ENCODE results near the gene FSTL4.

Gene FSTL4

DNA sequence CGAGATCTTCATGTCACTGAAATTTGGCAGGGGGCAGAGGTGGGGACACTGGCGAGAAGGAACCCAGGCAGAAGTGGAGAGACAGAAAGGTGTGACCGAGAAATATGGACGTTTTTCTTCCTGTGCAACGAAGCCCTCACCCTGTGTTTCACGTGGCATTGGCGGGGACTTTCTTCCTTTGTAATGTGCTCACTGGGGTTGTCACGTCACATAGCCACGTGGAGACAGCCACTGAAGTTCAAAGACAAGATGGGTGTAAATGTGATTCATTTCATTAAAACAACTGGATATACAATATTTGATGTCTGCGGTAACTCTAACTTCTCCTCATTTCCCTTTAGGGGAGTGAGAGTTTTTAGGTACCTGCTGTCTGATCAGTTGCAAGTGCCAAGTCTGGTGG is 225.7 kb downstream of the FSTL4 start:
- DNase-seq (ENCODE audit: extremely low read depth, low read depth) = no peak
- TF ChIP-seq, protein P1, sequence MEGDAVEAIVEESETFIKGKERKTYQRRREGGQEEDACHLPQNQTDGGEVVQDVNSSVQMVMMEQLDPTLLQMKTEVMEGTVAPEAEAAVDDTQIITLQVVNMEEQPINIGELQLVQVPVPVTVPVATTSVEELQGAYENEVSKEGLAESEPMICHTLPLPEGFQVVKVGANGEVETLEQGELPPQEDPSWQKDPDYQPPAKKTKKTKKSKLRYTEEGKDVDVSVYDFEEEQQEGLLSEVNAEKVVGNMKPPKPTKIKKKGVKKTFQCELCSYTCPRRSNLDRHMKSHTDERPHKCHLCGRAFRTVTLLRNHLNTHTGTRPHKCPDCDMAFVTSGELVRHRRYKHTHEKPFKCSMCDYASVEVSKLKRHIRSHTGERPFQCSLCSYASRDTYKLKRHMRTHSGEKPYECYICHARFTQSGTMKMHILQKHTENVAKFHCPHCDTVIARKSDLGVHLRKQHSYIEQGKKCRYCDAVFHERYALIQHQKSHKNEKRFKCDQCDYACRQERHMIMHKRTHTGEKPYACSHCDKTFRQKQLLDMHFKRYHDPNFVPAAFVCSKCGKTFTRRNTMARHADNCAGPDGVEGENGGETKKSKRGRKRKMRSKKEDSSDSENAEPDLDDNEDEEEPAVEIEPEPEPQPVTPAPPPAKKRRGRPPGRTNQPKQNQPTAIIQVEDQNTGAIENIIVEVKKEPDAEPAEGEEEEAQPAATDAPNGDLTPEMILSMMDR (IDR thresholded peaks at IDR 0.05; ENCODE audit: low read depth, low read length) = no peak

DNA sequence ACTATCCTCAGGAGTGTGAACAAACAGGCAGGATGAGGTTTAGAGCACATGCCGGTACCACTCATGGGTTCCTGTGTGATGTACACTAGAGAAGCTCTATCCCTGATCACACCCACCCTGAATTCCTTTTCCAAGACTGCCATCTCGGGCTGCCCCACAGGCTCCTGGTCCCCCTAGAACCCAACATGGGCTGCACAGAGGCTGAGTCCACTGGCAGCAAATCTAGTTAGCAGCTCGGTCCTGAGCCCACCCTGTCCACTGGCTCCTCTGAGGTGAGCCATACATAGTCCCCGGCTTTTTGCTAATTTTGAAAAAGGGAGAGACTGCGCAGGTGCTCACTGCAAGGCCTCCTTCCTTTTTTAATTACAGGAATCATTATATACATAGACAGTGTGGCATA is 227.0 kb downstream of the FSTL4 start:
- TF ChIP-seq, protein P1 (IDR thresholded peaks at IDR 0.05; ENCODE audit: low read depth, low read length) = no peak
- no peak for DNase-seq (ENCODE audit: extremely low read depth, low read depth)

DNA sequence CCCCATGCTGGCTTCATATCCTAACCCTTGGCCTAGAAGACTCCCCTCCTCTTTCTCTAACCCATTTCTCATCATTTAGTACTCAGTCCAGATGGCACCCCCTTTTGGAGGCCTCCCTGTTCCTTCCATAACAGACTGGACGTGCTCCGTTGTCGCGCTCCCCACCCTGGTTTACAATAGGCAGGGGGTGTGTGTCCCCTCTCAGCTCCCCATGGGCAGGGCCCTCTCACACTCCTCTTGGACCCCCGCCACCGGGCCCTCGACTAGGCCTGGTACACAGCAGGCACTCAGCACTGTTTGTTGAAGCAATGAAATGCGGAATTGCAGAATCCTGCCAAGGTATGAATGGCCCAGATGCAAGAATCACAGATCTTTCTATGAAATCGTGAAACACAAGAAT is 227.4 kb downstream of the FSTL4 start:
- TF ChIP-seq, protein P1 (IDR thresholded peaks at IDR 0.05; ENCODE audit: low read depth, low read length) = no peak

DNA sequence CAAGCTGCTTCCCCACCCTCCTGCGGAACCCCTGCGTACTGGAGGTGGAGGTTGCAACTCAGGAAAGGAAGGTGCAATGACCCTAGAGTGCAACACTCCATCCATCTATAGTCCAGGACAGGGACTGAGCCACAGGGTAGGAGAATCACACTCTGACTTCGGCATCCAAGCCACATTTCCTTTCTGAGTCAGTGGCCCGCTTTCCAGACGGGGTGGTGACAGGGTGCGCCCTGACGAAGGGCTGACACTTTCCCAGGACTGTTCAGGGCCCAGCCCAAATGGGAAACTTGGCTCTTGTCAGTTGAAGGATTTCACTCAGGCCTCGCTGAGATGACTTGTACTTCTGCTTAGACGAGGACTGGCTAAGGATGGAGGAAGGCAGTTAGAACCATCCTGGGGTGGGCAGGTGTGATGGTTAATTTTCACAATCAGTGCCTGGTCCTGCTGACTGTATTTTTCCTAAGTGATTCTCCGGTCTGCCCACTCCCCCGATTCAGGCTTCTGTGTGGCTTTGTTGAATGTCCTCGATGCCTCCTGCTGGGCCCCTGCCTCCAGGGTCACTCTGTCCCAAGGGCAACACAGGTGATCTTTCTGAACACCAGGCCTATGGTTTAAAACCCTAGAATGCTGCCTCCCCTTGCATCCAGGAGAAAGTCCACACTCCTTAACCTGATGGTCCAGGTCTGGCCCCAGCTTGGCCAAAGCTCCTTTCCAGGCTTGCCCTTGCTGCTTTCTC is 228.1 kb downstream of the FSTL4 start:
- TF ChIP-seq, protein P1 (IDR thresholded peaks at IDR 0.05; ENCODE audit: low read depth, low read length) = no peak
- DNase-seq (ENCODE audit: extremely low read depth, low read depth) = no peak

More for the DNA sequence above, 227.4 kb downstream of the FSTL4 start:
- no peak for DNase-seq (ENCODE audit: extremely low read depth, low read depth)

DNA sequence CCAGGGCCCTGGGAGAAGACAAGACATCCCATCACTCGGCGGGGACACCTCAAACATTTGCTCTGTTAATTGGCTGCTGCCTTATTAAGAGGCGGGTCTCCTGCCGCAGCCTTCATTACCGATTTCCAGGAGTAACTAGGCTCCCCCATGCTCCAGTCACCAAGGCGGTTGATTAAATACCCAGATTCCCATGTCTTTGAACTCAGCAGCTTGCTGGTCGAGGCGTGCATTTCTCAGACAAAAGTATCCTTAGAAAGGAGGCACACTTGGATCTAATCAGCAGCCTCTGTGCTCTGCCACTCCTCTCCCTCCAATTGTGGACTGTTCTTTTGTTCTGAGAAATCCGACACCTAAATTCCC is 228.8 kb downstream of the FSTL4 start:
- no peak for DNase-seq (ENCODE audit: extremely low read depth, low read depth)

DNA sequence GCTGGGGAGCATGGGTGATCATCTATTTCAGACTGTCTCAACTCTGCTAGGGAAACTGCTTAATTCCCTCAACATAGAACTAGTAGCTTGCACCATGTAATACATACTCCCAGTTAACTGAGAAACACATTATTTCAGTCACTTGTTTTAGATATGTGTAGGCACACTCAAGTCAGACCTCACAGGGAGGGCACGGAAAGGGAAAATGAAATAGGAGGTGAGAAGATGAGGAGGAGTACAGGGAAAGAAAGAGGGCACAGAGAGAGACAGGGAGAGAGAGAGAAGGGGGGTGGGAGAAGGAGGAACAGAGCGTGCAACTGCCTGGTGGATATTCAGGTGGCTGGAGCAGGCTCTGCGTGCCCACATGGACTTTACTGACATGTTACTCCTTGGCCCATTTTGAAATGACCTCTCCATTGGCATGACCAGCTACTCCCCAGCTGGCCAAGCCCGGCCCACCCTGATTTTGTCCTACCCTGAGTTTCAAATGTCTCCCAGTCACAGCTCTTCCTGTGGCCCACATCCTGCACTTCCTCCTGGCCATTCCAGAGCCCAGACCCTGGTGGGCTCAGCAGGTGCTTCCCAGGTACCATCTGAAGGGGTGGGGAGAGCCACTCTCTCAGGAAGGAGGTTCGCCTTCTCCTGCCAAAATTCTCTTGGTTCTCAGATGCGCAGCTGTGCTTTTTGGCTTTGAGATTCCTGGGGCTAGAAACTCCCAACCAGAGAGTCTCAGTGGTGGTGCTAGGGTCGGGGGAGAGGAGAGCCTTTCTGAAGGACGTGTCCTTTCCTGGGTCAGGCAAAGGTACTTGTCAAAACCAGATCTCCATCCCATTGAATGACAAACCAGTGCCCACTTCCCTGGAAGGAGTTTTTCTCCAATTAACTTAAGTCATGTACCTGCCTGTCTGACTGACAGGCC is 229.4 kb downstream of the FSTL4 start:
- no peak for DNase-seq (ENCODE audit: extremely low read depth, low read depth)
- TF ChIP-seq, protein P1 (IDR thresholded peaks at IDR 0.05; ENCODE audit: low read depth, low read length) = no peak

More for the DNA sequence above, 228.8 kb downstream of the FSTL4 start:
- TF ChIP-seq, protein P1 (IDR thresholded peaks at IDR 0.05; ENCODE audit: low read depth, low read length) = no peak
